DOHH2 (cell line): ENCODE results near the gene ABI1.

Experiments used
- H3F3A ChIP-seq: fragments of 200-600 bp; sonication (generic), shearing (Covaris generic); 2 replicates; pipeline ENCODE4 v1.6.0; 2016; ENCODE audit warnings: antibody characterized with exemption, mild to moderate bottlenecking; ENCODE audit not compliant: control insufficient read depth, insufficient read depth
- H3K27ac ChIP-seq: fragments of 200-600 bp; sonication (generic); 2 replicates; pipeline ENCODE4 v1.5.1; 2014; ENCODE audit warnings: low read depth, mild to moderate bottlenecking, low read length, moderate library complexity
- H3K27me3 ChIP-seq: fragments of 200-600 bp; sonication (generic); 2 replicates; pipeline ENCODE4 v1.6.1; 2014; ENCODE audit warnings: mild to moderate bottlenecking, low read length, mixed read lengths; ENCODE audit not compliant: control insufficient read depth
- H3K36me3 ChIP-seq: fragments of 200-600 bp; sonication (generic); 2 replicates; pipeline ENCODE4 v1.6.1; 2014; ENCODE audit warnings: mild to moderate bottlenecking, low read length, moderate library complexity, mixed read lengths; ENCODE audit not compliant: control insufficient read depth
- H3K4me1 ChIP-seq: fragments of 200-600 bp; sonication (generic); 2 replicates; pipeline ENCODE4 v1.6.1; 2014; ENCODE audit warnings: mild to moderate bottlenecking, low read length, mixed read lengths; ENCODE audit not compliant: control insufficient read depth
- H3K4me2 ChIP-seq: fragments of 200-600 bp; sonication (generic); 2 replicates; pipeline ENCODE4 v1.6.0; 2014; ENCODE audit warnings: mild to moderate bottlenecking, low read length, moderate library complexity
- H3K4me3 ChIP-seq: fragments of 200-600 bp; sonication (generic); 2 replicates; pipeline ENCODE4 v1.5.1; 2014; ENCODE audit warnings: mild to moderate bottlenecking, low read length, mixed read lengths
- H3K79me2 ChIP-seq: fragments of 200-600 bp; sonication (generic); 2 replicates; pipeline ENCODE4 v1.6.1; 2014; ENCODE audit warnings: mild to moderate bottlenecking, low read length, mixed read lengths; ENCODE audit not compliant: control insufficient read depth
- H3K9me2 ChIP-seq: fragments of 200-600 bp; sonication (generic); replicated peaks from 2 replicates; pipeline ENCODE4 v1.6.1; 2014; ENCODE audit warnings: mild to moderate bottlenecking, low read length, mixed read lengths; ENCODE audit not compliant: control insufficient read depth
- H3K9me3 ChIP-seq: fragments of 200-600 bp; sonication (generic); 2 replicates; pipeline ENCODE4 v1.6.1; 2014; ENCODE audit warnings: antibody characterized with exemption, low read length, mixed read lengths; ENCODE audit not compliant: control insufficient read depth, insufficient read depth
- H4K20me1 ChIP-seq: fragments of 200-600 bp; sonication (generic); 2 replicates; pipeline ENCODE4 v1.6.0; 2014; ENCODE audit warnings: low read depth, mild to moderate bottlenecking, antibody characterized with exemption, low read length, moderate library complexity; ENCODE audit not compliant: control insufficient read depth, insufficient read depth
- CTCF ChIP-seq: fragments of 200-600 bp; sonication (generic); IDR thresholded peaks from one replicate; pipeline ENCODE4 v1.5.1; 2014; ENCODE audit warnings: antibody characterized with exemption, mild to moderate bottlenecking, low read depth, low read length; ENCODE audit not compliant: poor library complexity, severe bottlenecking
- EZH2phosphoT487 ChIP-seq: fragments of 200-600 bp; sonication (generic); IDR thresholded peaks from 2 replicates; pipeline ENCODE4 v1.6.1; 2017; ENCODE audit warnings: borderline replicate concordance, mild to moderate bottlenecking, antibody characterized with exemption, low read length, moderate library complexity, mixed read lengths

ABI1 gene

DNA sequence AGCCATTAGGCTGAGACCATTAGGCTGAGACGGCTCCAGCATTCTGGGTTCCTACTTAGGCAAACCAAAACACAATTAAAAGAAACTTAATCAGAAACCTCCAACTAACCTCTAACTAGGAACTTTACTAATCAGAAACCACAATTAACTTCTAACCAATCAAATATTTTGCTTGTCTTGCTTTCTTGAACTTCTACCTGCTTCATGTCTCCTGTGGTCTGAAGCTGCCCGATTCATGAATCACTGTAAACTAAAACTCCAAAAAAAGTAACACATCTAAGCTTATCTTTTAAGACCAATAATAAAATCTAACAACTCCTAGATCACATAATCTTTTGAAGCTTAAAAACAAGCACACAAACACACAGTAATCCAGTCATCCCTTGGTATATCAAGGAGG is 87.1 kb downstream of the ABI1 start:
- Histone ChIP-seq H3K27me3 (no peaks in the 10 kb centered on the region), H3K9me3 (no peaks in the 10 kb centered on the region), H3K4me1 (peaks cover 38% of the 10 kb centered on the region), H3K4me2 (no peak overlapping the region), H3K36me3 (peaks cover 58% of the 10 kb centered on the region), H3K4me3 (no peak overlapping the region), H3F3A (peaks cover 6% of the 10 kb centered on the region; the same call in 1 of the 2 replicates), H3K27ac (no peak overlapping the region), H3K79me2 (peaks cover 94% of the 10 kb centered on the region), H4K20me1 (no peaks in the 10 kb centered on the region), H3K9me2 (no peaks in the 10 kb centered on the region)
- TF ChIP-seq EZH2phosphoT487, result no peak
- TF ChIP-seq CTCF, result no peak

- Histone ChIP-seq H3K27ac (no peak overlapping the region), H3K9me2 (no peaks in the 10 kb centered on the region), H3K27me3 (no peaks in the 10 kb centered on the region), H3F3A (peaks cover 12% of the 10 kb centered on the region), H3K4me3 (no peak overlapping the region), H3K4me1 (peaks cover 32% of the 10 kb centered on the region), H3K79me2 (peaks cover 74% of the 10 kb centered on the region), H3K36me3 (peaks cover 62% of the 10 kb centered on the region), H3K4me2 (no peak overlapping the region), H3K9me3 (no peaks in the 10 kb centered on the region), H4K20me1 (no peaks in the 10 kb centered on the region)
- TF ChIP-seq EZH2phosphoT487, result no peak
- TF ChIP-seq CTCF, result no peak
Measured at GRCh38 chr10:26770069-26770468, 90.7 kb downstream of the ABI1 start.

GRCh38 chr10:26765549-26765948 is 95.2 kb downstream of the ABI1 start:
- H4K20me1 ChIP-seq, result no peaks in the 10 kb centered on the region
- no peaks in the 10 kb centered on the region for H3K9me2 ChIP-seq
- H3F3A ChIP-seq, result peaks cover 10% of the 10 kb centered on the region
- H3K4me2 ChIP-seq, result no peak overlapping the region
- H3K79me2 ChIP-seq, result peaks cover 30% of the 10 kb centered on the region
- no peaks in the 10 kb centered on the region for H3K27me3 ChIP-seq
- peaks cover 13% of the 10 kb centered on the region for H3K4me1 ChIP-seq
- H3K27ac ChIP-seq, result no peak overlapping the region
- no peak overlapping the region for H3K4me3 ChIP-seq
- H3K36me3 ChIP-seq, result peaks cover 74% of the 10 kb centered on the region
- H3K9me3 ChIP-seq, result no peaks in the 10 kb centered on the region
- TF ChIP-seq EZH2phosphoT487, result no peak
- no peak for TF ChIP-seq CTCF
